OCI-LY7 (cell line): Measurements from ENCODE around the gene CCIN.

Experiments used
- CTCF ChIP-seq: fragments of 200-600 bp; sonication (generic); conservative IDR thresholded peaks from 2 replicates; pipeline ENCODE4 v1.5.1; 2014; ENCODE audit warnings: mild to moderate bottlenecking, antibody characterized with exemption, low read length, moderate library complexity, mixed read lengths
- EZH2phosphoT487 ChIP-seq: fragments of 200-600 bp; sonication (generic); IDR thresholded peaks from 2 replicates; pipeline ENCODE4 v1.6.1; 2018; ENCODE audit warnings: low read depth, borderline replicate concordance, mild to moderate bottlenecking, mixed run types, antibody characterized with exemption, low read length, moderate library complexity, mixed read lengths

GRCh38 chr9:36163786-36164170 is 5.4 kb upstream of the CCIN start:
- no peak for TF ChIP-seq CTCF
- no peak for TF ChIP-seq EZH2phosphoT487
